ENCODE results near the gene ASB10. TPM values are rescaled to one million over a fixed set of nuclear protein-coding genes. Genes with fewer than 3 reads are reported as not detected.

The ASB10 gene
- total and polyA plus RNA-seq, 4 donors = not detected

GRCh38 chr7:151202836-151203235 is 15.8 kb upstream of the ASB10 start:
- Histone ChIP-seq H3K9ac (ENCODE audit: low read depth in 1 of 2, low read length in 2 of 2) (no peak overlapping the region), H3K4me3 (ENCODE audit: low read depth in 1 of 3, low read length in 3 of 3) (no peak overlapping the region), H3K4me1 (ENCODE audit: control insufficient read depth in 4 of 4, insufficient read depth in 4 of 4, low read length in 3 of 4) (no peaks in the 10 kb centered on the region), H3K27ac (ENCODE audit: low read depth in 1 of 2, low read length in 2 of 2) (no peak overlapping the region), H3K27me3 (ENCODE audit: control insufficient read depth in 4 of 4, insufficient read depth in 4 of 4, low read length in 3 of 4) (peaks cover 0 to 12% (median 0%) of the 10 kb centered on the region in 4 donors), H3K36me3 (ENCODE audit: control insufficient read depth in 4 of 4, insufficient read depth in 3 of 4, low read depth in 1 of 4, low read length in 3 of 4) (no peaks in the 10 kb centered on the region), H3K9me3 (ENCODE audit: control insufficient read depth in 4 of 4, low read length in 3 of 4) (no peaks in the 10 kb centered on the region)
- no peak for DNase-seq (ENCODE audit: low spot score)
- 93% methylated on average over 9 of the region's 9 CpGs for WGBS
- TF ChIP-seq CTCF (IDR thresholded peaks at IDR 0.05; ENCODE audit: low read depth, low read length, missing input control) (no peak), RXRA (IDR thresholded peaks at IDR 0.05) (no peak), RAD21 (IDR thresholded peaks at IDR 0.05) (no peak), TAF1 (conservative IDR thresholded peaks at IDR 0.05) (no peak), EGR1 (IDR thresholded peaks at IDR 0.05; ENCODE audit: low read depth in 2 of 2) (no peak), ATF3 (IDR thresholded peaks at IDR 0.05) (no peak), REST (IDR thresholded peaks at IDR 0.05) (no peak), NR2F2 (IDR thresholded peaks at IDR 0.05) (no peak), HNF4G (IDR thresholded peaks at IDR 0.05) (no peak), HNF4A (conservative IDR thresholded peaks at IDR 0.05) (no peak), JUND (IDR thresholded peaks at IDR 0.05) (no peak), ZBTB33 (IDR thresholded peaks at IDR 0.05) (no peak), GABPA (IDR thresholded peaks at IDR 0.05 in 1 of 2, conservative IDR thresholded peaks at IDR 0.05 in 1 of 2) (no peak), MAX (IDR thresholded peaks at IDR 0.05) (no peak), SP1 (IDR thresholded peaks at IDR 0.05) (no peak), FOXA1 (IDR thresholded peaks at IDR 0.05) (no peak), FOXA2 (IDR thresholded peaks at IDR 0.05) (no peak), YY1 (IDR thresholded peaks at IDR 0.05) (no peak)

Data from liver (tissue), 9 donors.